Measurements from ENCODE around the gene MYL7. TPM values are rescaled to one million over a fixed set of nuclear protein-coding genes. Genes with fewer than 3 reads are reported as not detected.

Gene MYL7
- total RNA-seq, 2 experiments from 2014 or later: not detected

Other genes starting within 250 kb of the MYL7 start
- 10 to 100 TPM; 23.4 to 27.1 TPM for gene URGCP, start 234.7 kb downstream of the MYL7 start, total RNA-seq
- gene UBE2D4, start 214.9 kb downstream of the MYL7 start, total RNA-seq: 1 to 10 TPM; 7.8 to 8.0 TPM
- gene SPDYE1, start 143.4 kb downstream of the MYL7 start, total RNA-seq: not detected
- 100 to 1,000 TPM; 152 to 168 TPM for gene DBNL, start 96.6 kb downstream of the MYL7 start, total RNA-seq
- under 1 TPM in 1 of 2 experiments, not detected in 1; 0.32 TPM for gene PGAM2, start 75.8 kb downstream of the MYL7 start, total RNA-seq
- 10 to 100 TPM; 31.8 to 38.2 TPM for gene POLM, start 58.8 kb downstream of the MYL7 start, total RNA-seq
- gene AEBP1, start 37.0 kb downstream of the MYL7 start, total RNA-seq: 1 to 10 TPM; 4.1 to 4.8 TPM
- gene POLD2, start 17.8 kb downstream of the MYL7 start, total RNA-seq: 100 to 1,000 TPM; 117 to 128 TPM
- gene GCK, start 48.1 kb upstream of the MYL7 start, total RNA-seq: not detected
- 10 to 100 TPM; 62.6 to 63.3 TPM for gene YKT6, start 59.6 kb upstream of the MYL7 start, total RNA-seq
- gene CAMK2B, start 184.3 kb upstream of the MYL7 start, total RNA-seq: not detected

All from activated CD4-positive, alpha-beta T cell treated with anti-CD3 and anti-CD28 coated beads, Interleukin-2, amount 10 ng/mL, durations not matched to agents 7 days and 5 days (primary cell).